Brain pericyte (primary cell): Measurements from ENCODE around the gene SYAP1.
"Not testable (repeated sequence)": the region's sequence is repeated elsewhere in the genome, so short reads cannot be mapped to it uniquely, and the experiment has no call there.

ENCODE experiments used
- DNase-seq: peaks from one replicate; pipeline ENCODE4 v3.0.0-alpha.2; 2012; ENCODE audit warnings: low read depth, low spot score

The SYAP1 gene, protein sequence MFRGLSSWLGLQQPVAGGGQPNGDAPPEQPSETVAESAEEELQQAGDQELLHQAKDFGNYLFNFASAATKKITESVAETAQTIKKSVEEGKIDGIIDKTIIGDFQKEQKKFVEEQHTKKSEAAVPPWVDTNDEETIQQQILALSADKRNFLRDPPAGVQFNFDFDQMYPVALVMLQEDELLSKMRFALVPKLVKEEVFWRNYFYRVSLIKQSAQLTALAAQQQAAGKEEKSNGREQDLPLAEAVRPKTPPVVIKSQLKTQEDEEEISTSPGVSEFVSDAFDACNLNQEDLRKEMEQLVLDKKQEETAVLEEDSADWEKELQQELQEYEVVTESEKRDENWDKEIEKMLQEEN

GRCh38 chrX:16719334-16720084, at the start of gene SYAP1:
Gene SYAP1, plus strand, starts transcription at chrX:16719612. Its CDS starts 113 bp downstream, at chrX:16719725.
- peak; percentile 91 for DNase-seq

- DNase-seq, result no peak
Observed at GRCh38 chrX:16671005-16671404, 48.4 kb upstream of the SYAP1 start.

- no peak for DNase-seq
Observed at GRCh38 chrX:16678689-16679088, 40.7 kb upstream of the SYAP1 start.

GRCh38 chrX:16683007-16683664, 36.3 kb upstream of the SYAP1 start:
- no peak for DNase-seq

DNA sequence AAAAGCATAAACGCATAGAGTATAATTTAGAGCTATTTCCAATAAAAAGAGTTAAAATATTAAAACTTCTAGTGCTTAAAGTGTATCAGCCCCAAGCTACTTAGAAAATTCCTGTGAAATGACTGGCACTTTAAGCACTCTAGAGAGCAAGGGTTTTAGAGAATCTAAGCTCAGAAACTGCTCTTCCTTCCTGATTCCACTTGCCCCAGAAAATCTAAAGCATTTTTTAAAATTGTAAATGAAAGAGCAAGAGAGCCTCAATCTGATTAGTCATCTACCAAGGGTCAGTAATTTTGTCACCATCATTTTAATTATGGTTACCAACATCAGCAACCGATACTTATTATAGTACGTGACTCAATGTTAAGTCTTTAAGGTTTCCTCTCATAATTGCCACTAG, 31.9 kb upstream of the SYAP1 start:
- no peak for DNase-seq

- DNase-seq, result no peak
Observed at GRCh38 chrX:16695079-16695676, 24.2 kb upstream of the SYAP1 start.

- no peak for DNase-seq
Observed at GRCh38 chrX:16696956-16697355, 22.5 kb upstream of the SYAP1 start.

GRCh38 chrX:16699389-16699788, 20.0 kb upstream of the SYAP1 start:
- no peak for DNase-seq

DNA sequence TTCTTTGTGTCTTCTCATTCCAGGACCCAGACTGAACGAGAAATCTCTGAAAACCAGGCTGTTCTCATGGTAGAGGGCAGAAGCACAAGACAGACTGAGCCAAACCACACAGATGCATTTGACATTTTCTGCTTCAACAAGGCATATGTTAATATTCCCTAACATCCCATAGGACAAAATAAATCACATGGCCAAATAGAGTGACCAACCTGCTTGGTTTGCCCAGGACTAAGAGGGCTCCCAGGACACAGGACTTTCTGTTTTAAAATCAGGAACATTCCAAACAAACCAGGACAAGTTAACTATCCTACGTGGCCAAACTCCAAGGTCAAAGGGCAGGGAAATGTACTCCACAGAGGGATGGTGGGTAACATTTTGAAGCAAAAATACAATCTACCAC, 18.7 kb upstream of the SYAP1 start:
- DNase-seq, result no peak

DNA sequence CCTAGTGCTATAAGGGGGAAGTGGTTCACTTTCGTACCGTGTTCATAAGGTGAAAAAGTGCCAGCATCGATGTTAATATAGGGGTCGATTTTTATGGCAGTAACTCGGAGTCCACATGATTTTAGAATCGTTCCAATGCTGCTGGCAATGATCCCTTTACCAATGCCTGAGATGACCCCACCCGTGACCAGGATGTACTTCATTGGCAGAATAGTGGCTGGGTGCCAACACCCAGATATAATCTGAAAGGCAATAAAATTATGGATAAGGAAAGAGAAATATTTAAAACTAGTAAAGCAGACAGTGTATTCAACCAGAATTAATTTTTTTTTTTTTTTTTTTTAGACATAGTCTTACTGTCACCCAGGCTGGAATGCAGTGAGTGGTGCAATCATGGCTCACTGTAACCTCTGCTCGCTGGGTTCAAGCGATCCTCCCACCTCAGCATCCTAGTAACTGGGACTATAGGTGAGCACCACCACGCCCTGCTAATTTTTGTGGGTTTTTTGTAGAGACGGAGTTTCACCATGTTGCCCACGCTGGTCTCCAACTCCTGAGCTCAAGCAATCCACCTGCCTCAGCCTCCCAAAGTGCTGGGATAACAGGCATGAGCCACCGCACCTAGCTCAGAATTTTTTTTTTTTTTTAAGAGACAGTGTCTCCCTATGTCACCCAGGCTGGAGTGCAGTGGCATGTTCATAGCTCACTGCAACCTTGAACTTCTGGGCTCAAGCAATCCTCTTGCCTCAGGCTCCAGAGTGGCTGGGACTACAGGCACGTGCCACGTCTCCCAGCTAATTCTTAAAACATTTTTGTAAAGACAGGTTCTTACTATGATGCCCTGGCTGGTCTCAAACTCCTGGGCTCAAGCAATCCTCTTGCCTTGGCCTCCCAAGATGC, 16.5 kb upstream of the SYAP1 start:
- no peak for DNase-seq

DNA sequence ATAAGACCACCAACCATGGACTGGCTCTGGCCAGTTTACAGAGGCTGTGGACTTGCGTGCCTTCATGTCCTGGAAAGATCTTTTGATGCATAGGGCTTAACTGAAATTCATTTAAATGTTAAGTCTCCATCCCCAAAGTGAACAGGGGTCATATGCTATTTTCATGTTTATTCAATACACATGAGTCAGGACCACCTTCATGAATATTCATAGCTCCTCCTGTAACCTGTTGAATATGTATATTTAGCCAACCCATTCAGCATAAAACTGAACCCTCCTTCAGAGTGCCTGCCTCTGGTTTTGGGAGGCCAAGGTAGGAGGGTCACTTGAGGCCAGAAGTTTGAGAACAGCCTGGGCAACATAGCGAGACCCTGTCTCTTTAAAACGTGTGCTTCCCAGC, 14.0 kb upstream of the SYAP1 start:
- DNase-seq, result no peak

GRCh38 chrX:16708016-16708415, 11.4 kb upstream of the SYAP1 start:
- no peak for DNase-seq

GRCh38 chrX:16711219-16711811, 8.1 kb upstream of the SYAP1 start:
- no peak for DNase-seq

DNA sequence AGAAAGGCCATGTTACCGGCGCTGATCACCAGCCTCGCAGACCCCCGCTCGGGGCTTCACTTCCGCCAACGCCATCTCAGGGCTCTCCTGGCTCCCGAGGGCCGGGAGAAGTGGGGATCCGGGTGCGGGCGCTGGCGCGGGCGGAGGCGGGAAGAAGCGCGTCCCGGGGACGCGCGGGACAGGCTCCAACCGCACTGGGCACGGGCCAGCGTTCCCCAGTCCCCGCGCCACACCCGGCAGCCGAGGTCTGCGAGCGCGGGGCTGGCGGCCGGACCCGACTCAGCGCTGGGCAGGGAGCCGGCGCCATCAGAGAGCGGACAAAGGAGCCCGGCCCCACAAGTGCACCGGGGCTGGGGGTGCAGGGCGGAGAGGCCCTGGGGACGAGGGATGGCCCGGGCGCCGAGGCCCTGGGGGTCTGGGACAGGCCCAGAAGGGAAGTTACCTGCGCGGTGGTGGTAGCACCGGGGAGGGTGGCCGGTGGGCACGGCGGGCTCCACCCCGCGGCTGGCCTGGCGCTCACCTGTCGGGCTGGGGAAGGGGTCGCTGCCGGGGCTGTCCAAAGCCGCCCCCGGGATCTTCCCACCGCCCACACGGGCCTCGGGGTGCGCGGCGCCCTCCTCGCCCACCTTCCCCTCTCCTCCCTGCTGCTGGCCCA, 7.4 kb upstream of the SYAP1 start:
- DNase-seq, result no peak

GRCh38 chrX:16712548-16713155, 6.8 kb upstream of the SYAP1 start, which contains the start of gene CTPS2:
Gene CTPS2, minus strand, starts transcription at chrX:16712669. Its CDS starts 9,767 bp downstream, at chrX:16702902.
- no peak for DNase-seq

- no peak for DNase-seq
Observed at GRCh38 chrX:16714504-16714903, 4.9 kb upstream of the SYAP1 start.

GRCh38 chrX:16715638-16716037, 3.8 kb upstream of the SYAP1 start:
- DNase-seq, result not testable (repeated sequence)

GRCh38 chrX:16716451-16716850, 3.0 kb upstream of the SYAP1 start:
- not testable (repeated sequence) for DNase-seq

GRCh38 chrX:16718824-16719333, 533 bp upstream of the SYAP1 start:
- DNase-seq, result no peak
